Brain pericyte (primary cell): Measurements from ENCODE around the gene OLIG1.

Experiments
- DNase-seq: peaks from one replicate; pipeline ENCODE4 v3.0.0-alpha.2; 2012; ENCODE audit warnings: low read depth, low spot score

The OLIG1 gene

DNA sequence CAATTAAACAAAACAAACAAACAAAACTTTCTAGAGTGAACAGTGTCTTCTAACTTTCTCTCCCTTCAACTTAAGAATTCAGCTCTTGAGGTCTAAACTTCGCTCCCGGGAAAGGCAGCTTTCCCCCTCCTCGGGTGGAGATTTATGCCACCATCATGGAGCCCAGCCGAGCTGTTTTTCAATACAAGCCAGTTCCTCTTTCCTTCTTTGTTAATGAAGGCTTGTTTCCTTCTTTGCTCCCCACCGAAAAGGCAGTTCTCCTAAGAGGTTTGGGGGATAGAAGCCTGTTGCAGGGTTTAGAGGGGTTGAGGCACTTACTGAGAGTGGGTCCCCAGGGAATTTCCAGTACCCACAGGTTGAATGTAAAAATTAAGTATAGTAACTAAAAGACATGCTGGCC lies 26.5 kb downstream of the OLIG1 start:
- no peak for DNase-seq

GRCh38 chr21:33099131-33099530 lies 29.2 kb downstream of the OLIG1 start:
- DNase-seq = no peak

- no peak for DNase-seq
Observed at GRCh38 chr21:33101300-33101911, 31.5 kb downstream of the OLIG1 start.

- DNase-seq = no peak
Observed at GRCh38 chr21:33105088-33105487, 35.1 kb downstream of the OLIG1 start.

- DNase-seq = no peak
Observed at GRCh38 chr21:33108228-33108627, 38.3 kb downstream of the OLIG1 start.

GRCh38 chr21:33109574-33110339 lies 39.8 kb downstream of the OLIG1 start:
- no peak for DNase-seq

DNA sequence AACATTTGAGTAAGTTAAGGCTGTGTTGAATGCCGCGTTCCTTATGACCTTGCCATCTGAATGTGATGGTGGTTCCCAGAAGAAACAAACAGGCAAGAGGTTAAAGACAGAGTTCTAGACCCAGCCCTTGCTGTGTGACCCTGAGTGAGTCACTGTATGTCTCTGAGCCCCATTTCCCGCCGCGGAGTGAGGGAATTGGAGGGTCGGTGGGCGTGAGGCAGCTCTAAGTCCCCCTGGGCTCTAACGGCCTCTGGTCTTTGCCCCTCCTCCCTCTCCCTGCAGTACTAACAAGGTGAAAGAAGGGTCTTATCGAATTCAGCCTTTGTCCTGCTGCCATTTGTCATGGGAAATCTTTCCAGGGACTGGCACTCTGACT lies 40.4 kb downstream of the OLIG1 start:
- DNase-seq = no peak

DNA sequence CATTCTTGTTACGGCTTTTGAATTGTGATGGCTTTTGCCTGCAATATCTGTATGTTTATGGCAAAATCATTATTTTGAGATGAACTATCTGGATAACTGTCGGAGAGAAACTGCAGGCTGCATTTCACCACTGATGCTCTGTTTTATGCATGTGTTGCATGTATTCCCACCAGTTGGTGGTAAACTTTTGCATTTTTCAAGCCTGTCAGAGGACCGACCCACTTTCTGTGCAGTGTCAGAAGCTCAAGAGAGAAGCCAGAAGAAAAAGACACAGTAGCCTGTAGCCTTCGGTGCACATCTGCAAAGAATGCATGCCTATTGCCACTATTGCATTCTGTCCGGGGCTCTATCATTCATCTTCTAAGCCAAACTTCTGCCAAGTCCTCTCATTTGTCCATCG lies 41.6 kb downstream of the OLIG1 start:
- DNase-seq = no peak

- DNase-seq = no peak
Observed at GRCh38 chr21:33112151-33112550, 42.2 kb downstream of the OLIG1 start.

DNA sequence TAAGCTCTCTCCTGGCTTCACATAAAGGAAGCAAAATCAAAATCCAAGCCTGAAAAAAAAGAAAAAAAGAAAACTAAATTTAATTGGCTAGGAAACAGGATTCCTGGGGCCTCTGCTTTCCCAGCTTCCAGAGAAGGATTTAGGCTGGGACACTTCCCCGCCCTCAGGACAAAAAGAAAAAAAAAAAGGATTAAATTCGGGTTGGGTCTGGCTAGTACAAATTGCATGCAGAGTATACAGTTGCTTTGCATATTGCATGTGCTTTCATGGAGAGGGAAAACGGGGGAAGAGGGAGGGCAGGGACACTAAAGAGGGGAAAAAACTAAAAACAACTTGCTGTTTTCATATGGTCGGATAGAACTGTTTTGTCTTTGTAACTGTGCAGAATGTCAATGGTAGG lies 42.7 kb downstream of the OLIG1 start:
- DNase-seq = no peak

DNA sequence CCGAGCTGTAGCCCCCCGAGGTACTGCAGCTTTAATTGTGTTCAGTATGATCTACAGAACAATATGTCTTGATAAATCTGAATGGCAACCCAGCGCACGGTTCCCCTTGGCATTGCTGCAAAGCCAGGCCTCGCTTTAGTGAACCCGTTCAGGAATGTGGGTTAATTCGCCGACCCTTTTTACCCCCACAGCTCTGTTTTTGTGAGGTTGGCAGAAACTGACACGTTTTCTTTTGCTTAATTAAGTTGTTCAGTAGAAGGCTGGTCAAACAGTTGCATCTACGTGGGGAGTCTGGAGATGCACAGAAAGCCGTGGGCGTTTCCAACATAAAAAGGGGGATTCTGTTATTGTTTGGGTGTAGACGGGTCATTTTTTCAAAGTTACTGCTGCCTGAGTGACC lies 43.2 kb downstream of the OLIG1 start:
- DNase-seq = no peak

- DNase-seq = no peak
Observed at GRCh38 chr21:33114276-33114675, 44.3 kb downstream of the OLIG1 start.

GRCh38 chr21:33115631-33116510 lies 45.9 kb downstream of the OLIG1 start:
- no peak for DNase-seq

DNA sequence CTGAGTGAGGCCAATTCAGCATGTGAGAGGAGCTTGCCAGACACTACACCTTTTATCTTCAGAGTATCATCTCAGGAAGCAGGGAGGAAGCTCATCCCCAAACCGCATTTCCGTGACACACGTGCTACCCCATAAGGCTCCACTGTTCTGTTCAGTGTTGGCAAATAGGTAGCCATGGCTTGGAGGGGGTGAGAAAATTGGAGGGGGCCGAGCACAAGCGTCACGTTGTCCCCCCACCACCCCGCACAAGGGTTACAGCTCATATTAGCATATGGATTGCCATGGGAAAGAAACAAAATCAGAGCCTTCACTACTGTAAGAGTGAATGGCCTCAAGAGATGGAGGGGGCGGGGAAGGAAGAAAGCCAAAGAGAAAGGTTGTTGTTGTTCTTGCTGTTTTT lies 46.7 kb downstream of the OLIG1 start:
- no peak for DNase-seq

GRCh38 chr21:33117101-33117888 lies 47.4 kb downstream of the OLIG1 start:
- DNase-seq = no peak
